Measurements from ENCODE around the gene ZNF431. TPM values are rescaled to one million over a fixed set of nuclear protein-coding genes. Genes with fewer than 3 reads are reported as not detected.
"Not testable (repeated sequence)": the region's sequence is repeated elsewhere in the genome, so short reads cannot be mapped to it uniquely, and the experiment has no call there.

The ZNF431 gene
- 4.4 and 5.9 TPM in 2 replicates for total RNA-seq (2014; rRNA removed; shearing (Covaris generic))

DNA sequence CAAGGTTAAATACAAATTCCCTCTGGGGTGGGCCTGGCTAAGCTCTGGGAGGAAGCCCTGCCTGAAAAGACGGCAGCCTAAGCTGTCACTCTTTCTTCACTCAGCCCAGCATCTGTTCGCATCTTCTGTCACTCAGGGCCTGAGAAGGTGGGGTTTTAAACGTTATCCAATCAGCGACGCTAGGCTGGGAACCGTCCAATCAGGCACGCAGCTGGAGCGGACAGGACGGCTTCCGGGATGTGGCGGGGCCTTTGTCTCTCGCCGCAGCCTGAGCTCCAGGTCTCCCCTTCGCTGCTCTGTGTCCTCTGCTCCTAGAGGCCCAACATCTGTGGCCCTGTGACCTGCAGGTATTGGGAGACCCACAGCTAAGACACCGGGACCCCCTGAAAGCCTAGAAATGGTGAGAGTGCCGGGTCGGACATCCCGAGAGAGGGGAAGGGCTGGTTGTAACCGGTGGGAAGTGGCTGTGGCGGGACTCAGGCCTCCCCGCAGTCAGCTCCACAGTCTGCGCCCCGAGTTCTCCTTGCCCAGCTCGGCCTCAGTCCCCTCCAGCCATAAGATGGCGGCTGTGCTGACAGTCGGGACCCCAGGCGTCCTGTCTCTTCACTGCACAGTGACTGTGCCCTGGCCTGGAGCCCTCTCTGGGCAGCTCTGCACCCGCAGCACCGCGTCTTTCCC lies at the start of gene ZNF431:
Gene ZNF431 (plus strand): TSS at position 254 of the 678 bp plus-strand sequence. CDS start 144 bp downstream, at position 398.
- DNase-seq (ENCODE audit: low spot score), result peak; percentile 89

DNA sequence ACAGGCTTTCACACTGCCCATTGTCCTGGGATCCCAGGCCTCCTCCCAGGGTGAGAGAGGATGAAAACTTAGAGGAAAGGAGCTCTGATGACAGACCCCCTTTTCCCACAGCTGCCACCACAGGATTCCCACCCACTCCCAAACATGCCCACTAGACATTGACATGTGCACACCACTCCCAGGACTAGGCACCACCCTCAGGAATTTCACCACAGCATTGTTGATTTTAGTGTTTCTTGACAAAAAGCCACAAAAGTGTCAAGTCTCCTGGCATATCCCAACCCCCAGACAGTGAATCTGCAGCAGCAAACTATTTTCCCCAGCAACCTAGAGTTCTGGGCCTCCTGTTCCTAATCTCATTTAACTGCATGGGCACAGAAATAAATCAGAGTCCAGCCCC lies 49.7 kb upstream of the ZNF431 start:
- DNase-seq (ENCODE audit: low spot score), result no peak

DNA sequence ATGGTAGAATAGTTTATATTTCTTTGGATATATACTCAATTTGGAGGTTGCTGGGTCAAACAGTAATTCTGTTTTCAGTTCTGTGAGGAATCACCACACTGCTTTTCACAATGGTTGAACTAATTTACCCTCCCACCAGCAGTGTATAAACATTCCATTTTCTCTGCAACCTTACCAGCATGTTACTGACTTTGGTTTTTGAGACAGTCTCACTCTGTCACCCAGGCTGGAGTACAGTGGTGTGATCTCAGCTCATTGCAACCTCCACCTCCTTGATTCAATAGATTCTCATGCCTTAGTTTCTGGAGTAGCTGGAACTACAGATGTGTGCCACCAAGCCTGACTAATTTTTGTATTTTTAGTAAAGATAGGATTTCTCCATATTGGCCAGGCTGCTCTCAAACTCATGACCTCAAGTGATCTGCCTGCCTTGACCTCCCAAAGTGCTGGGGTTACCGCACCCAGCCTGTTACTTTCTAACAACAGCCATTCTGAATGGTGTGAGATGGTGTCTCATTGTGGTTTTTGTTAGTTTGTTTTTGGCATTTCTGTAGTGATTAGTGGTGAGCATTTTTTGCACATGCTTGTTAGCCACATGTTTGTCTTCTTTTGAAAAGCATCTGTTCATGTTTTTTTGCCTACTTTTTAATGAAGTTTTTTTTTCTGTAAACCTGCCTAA lies 47.4 kb upstream of the ZNF431 start:
- DNase-seq (ENCODE audit: low spot score), result no peak

DNA sequence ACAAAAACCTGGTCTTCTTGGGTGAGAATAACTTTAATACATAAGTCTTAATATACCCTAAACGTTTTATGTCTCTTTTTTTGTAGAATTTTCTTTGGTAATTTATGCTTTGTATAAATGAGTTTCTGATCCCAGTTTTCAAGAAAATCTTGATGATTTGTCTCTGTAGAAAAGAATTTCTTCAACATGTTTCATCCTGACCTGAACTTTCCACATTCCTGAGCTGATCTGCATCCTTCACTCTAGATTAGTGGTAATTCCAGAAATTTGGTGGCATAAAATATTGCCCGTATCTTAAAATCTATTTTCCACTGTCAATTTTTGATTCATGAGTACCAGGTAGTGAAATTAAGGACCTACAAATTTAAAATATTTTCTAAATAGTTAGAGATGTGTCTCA lies 43.5 kb upstream of the ZNF431 start:
- no peak for DNase-seq (ENCODE audit: low spot score)

DNA sequence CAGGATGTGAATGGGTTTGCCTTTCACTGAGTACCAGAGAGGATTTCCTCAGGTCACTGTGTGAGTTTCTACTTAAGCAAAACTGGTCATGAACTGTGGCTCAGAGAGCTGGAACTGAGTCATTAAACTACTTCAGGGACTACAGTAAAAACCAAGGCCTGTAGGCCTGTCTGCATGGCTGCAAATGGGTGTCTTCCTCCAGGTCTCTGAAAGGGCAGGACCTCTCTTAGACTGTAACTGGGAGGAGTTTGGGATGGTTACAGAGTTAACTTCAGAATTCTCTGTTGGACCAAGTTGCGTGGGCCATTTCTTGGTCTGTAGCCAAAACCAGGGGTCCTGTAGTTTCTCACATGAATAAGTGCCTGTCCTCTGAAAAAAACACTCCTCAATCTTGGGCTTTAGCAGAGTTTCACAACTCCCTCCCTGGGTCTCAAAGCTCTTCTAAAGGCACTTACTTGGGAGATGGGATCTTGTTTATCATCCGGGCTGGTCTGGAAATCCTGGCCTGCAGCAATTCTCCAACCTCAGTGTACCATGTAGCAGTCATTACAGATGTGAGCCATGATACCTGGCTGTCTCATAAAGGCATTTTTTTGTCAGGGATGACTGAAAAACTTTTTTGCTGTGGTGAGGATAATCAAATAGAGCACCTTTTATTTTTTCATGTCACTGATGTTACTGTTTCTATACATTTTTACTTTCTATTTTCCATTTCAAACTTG lies 40.2 kb upstream of the ZNF431 start:
- no peak for DNase-seq (ENCODE audit: low spot score)

DNA sequence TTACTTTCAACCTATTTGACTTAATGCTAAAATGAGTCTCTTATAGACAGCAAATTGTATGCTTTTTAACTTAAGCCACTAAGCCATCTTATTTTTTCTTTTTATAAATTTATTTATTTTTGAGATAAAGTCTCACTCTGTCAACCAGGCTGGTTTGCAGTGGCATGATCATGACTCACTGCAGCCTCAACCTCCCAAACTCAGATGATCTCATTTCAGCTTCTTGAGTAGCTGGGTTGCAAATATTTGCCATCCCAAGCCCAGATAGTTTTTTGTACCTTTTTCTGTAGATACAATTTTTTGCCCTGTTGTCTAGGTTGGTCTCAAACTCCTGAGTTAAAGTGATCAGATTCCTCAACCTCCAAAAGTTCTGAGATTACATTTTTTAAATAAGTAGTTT lies 32.7 kb upstream of the ZNF431 start:
- no peak for DNase-seq (ENCODE audit: low spot score)

DNA sequence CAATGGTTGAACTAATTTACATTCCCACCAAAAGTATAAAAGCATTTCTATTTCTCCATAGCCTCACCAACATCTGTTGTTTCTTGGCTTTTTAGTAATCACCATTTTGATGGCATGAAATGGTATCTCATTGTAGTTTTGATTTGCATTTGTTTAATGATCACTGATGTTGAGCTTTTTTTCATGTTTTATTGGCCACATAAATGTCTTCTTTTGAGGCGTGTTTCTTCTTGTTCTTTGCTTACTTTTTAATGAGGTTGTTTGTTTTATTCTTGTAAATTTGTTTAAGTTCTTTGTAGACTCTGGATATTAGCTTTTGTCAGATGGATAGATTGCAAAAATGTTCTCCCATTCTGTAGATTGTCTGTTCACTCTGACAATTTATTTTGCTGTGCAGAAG lies 31.7 kb upstream of the ZNF431 start:
- DNase-seq (ENCODE audit: low spot score), result no peak

DNA sequence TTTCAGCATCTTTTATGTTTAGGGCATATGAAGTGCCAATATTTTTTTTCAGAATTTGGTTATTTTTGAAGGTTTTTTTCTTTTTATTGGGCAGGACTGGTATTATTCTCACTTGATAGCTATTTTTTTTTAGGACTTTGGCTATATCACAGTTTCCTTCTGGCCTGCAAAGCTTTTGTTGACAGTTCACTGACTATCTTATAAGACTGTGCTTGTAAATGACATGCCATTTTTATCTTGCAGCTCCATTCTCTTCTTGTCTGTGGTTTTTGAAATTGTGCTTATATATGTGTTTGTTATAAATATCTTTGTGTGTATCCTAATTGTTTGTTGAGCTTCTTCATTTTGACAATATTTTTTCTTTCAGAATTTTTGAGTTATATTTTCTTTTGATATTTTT lies 26.4 kb upstream of the ZNF431 start:
- no peak for DNase-seq (ENCODE audit: low spot score)

DNA sequence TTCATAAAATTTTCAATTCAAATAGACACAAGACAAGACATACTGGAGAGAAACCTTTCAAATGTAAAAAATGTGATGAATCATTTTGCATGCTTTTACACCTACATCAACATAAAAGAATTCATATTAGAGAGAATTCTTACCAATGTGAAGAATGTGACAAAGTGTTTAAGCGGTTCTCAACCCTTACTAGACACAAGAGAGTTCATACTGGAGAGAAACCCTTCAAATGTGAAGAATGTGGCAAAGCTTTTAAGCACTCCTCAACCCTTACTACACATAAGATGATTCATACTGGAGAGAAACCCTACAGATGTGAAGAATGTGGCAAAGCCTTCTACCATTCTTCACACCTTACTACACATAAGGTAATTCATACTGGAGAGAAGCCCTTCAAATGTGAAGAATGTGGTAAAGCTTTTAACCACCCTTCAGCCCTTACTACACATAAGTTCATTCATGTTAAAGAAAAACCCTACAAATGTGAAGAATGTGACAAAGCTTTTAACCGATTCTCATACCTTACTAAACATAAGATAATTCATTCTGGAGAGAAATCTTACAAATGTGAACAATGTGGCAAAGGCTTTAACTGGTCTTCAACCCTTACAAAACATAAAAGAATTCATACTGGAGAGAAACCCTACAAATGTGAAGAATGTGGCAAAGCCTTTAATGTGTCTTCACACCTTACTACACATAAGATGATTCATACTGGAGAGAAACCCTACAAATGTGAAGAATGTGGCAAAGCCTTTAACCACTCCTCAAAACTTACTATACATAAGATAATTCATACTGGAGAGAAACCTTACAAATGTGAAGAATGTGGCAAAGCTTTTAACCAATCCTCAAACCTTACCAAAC lies 24.6 kb upstream of the ZNF431 start:
- no peak for DNase-seq (ENCODE audit: low spot score)

DNA sequence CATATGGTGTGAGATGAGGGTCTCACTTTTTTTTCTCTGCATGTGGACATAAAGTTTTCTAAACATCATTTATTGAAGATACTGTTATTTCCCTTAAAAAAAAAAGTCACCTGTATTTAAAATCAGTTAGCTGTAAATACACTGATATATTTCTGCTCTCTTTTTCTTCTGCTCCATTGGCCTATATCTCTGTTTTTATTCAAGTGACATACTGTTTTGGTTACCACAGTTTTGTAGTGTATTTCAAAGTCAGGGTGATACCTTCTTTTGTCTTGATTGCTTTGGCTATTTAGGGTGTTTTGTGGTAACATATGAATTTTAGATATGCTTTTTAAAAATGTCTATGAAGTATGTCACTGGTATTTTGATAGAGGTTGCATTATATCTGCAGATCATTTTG lies 15.8 kb upstream of the ZNF431 start:
- DNase-seq (ENCODE audit: low spot score), result no peak

DNA sequence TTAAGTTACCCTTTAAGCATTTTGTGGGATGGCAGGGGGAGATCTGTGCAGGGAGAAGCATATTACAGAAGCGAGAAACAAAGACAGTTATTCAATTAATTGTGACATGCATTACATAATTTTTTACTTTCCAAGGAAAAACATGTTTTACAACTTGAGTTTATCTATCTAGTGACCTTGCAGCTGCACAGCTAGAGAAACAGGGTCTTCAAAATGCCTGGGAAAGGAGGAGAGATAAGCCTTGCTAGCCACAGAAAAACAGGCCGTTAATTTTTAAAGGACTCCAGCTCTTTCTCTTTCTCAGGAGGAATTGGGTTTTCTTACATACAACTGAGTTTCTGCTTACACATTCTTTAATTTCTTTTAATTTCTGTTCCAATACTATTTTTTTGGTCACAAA lies 14.8 kb upstream of the ZNF431 start:
- no peak for DNase-seq (ENCODE audit: low spot score)

DNA sequence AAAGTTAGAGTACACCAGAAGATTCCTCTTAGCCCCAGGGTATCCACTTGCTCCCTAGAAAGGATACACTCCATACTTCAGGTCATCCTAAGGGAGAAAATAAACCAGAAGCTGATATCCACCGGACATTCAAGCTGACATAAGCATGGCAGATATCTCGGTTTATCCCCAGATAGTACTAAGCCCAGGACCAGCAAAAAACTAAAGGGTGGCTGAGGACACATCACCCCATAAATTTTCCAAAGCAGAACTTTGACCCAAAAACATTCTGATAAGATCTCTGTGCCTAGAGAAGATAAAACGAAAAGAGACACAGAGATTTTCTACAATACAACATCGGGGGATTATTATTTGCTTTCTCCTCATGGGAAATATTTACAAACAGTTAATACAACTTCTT lies 13.9 kb upstream of the ZNF431 start:
- DNase-seq (ENCODE audit: low spot score), result no peak

DNA sequence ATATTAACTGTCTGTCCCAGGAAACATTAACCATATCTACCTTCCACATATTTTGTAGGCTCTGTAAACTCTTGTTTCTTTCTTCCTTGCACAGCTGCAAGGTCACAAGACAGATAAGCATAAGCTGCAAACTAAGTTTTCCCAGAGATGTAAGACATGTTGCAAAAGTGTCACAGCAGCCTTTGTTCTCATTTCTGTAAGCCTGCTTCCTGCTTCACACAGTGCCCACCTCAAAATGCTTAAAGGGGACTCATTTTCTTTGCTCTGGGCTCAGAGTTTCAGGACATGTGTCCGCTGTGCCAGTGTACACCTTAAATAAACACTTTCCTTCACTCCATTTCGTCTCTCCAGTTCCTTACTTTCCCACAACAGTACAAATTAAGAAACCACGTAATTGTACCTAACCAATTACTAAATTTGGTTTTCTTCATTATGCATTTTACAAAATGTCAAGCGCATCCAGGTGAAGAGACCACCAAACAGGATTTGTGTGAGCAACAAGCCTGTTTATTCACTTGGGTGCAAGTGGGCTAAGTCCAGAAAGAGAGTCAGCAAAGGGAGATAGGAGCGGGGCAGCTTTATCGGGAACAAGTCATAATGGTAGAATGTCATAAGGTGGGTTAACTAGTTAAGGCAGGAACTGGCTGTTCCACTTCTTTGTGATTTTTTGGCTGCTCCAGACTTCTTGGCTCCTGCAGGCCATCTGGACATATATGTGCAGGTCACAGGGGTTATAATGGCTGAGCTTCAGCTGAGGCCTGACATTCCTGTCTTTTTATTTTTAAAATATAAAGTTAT lies 12.7 kb upstream of the ZNF431 start:
- DNase-seq (ENCODE audit: low spot score), result no peak

DNA sequence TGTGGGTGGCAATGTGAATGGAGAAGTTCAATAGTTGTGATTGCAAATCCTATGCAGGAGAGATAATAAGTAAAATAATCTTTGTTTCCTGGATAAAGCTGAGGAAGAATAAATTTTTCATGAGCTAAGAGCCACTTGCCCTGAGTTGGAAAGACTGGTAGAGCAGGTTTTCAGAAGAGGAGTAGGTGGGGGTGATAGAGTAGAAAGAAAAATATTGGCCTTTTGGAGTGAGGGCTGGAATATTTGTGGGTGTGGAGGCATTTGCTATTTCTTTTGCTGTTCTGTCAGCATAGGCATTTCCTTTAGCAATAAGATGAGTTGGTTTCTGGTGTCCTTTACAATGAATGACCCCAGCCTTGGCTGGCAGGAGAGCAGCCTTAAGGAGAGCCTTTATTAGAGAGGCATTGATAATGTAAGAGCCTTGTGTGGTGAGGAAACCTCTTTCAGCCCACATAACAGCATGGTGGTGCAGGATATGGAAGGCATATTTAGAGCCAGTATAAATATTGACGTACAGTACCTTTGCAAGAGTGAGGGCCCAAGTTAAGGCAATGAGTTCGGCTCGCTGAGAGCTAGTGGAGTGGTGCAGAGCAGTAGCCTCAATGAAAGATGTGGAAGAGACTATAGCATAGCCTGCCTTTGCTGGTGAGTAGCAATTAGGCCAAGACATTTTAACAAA lies 11.6 kb upstream of the ZNF431 start:
- no peak for DNase-seq (ENCODE audit: low spot score)

DNA sequence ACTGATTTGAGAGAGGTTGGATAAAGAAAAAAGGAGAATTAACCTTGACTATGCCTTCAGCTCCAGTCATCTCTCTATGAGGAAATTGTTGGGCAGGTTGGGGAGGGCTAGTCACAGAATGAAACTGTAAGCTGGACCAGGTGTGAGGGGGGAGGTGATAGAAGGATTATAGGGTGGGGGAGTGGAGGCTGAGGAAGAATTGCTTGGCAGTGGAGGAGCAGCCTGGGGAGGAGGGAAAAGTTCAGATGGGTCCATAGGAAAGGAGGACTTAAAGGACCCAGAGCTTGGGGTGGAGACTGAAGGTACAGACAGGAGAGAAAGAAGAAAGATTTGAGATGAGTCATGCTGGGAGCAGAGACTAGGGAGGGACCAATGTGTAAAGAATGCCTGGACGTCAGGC lies 8.2 kb upstream of the ZNF431 start:
- DNase-seq (ENCODE audit: low spot score), result no peak

DNA sequence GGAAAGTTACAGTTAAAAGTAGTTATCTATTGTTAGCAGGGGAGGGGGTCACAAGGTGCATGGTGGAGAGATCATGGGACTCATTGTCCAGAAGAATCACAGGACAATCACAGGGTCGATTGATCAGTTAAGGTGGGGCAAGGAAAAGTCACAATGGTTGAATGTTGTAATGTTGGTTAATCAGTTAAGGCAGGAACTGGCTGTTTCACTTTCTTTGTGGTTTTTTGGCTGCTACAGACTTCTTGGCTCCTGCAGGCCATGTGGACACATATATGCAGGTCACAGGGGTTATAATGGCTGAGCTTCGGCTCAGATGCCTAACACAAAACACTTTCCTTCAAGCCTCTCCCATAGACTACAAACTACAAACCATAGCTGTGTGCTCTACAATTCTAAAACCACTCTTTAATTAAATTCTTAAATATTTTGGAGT lies 6.9 kb upstream of the ZNF431 start:
- DNase-seq (ENCODE audit: low spot score), result no peak

DNA sequence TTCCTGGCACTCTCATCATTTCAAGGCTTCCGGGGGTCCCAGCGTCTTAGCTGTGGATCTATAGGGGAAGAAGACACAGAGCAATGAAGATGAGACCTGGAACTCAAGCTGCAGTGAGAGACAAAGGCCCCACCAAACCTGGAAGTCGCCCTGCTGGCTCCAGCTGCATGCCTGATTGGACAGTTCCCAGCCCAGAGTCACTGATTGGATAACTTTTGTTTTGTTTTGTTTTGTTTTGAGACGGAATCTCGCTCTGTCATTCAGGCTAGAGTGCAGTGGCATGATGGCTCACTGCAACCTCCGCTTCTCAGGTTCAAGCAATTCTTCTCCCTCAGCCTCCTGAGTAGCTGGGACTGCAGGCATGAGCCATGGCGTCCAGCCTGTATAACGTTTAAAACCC lies 6.4 kb upstream of the ZNF431 start:
- DNase-seq (ENCODE audit: low spot score), result no peak

DNA sequence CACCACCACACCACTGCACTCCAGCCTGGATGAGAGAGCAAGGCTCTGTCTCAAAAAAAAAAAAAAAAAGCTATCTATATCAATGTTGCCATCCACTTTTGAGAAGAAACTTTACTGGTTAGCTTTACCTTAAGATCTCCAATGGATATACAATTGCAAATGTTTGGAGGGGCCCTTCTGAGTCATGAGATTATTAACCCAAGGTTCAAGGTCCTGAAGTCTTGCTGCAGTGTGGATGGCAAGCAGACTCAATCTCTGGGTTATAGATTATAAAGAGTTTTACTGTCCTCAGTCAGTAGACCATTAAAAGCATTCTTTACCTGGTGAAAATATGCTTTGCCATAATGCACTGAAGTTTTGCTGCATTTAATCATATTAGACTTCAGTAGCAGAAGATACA lies 3.7 kb upstream of the ZNF431 start:
- no peak for DNase-seq (ENCODE audit: low spot score)

DNA sequence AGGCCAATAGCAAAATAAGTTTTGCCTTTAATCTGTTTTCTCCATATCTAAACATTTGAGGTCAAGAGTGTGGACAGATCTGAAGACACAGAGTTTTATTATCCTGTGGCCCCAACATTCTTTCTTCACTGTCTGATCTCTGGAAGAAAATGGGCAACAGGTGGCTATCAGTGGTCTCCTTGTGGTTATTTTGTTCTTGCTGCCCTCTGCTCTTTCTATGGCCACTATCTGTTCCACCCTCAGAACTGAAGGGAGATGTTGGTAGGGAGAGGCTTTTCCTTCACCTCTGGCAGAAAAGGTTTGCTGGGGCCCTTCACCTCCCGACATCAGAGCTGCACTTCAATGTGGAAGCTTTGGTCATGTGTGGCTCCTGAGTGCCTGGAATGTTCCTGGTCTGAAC lies 834 bp upstream of the ZNF431 start:
- not testable (repeated sequence) for DNase-seq (ENCODE audit: low spot score)

DNA sequence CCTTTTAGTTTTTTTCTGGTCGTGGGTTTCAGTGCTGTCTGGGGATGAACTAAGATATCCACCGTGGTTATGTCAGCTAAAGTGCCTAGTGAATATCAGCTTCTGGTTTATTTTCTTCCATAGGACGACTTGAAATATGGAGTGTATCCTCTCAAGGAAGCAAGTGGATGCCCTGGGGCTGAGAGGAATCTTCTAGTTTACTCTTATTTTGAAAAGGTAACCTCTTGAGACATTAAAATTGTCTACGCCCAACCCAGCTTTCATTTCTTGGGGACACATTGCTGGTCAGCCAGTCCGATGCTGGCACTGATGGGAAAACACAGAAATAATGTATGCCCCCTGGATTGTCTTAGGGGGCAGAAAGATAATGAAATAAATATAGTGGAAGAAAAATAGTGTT lies 1.6 kb downstream of the ZNF431 start:
- no peak for DNase-seq (ENCODE audit: low spot score)

Data from HT-29 (cell line).